Trophoblast cell (in vitro differentiated cells and primary cell): Measurements from ENCODE around the gene RUSF1.

Source experiments
- DNase-seq, 2 donors: peaks; one replicate each; pipeline ENCODE4 v3.0.0-alpha.2; 2016
- H2AFZ ChIP-seq: 2 replicates; pipeline ENCODE4 v1.6.1; 2013; ENCODE audit warnings: low read length, moderate library complexity, mild to moderate bottlenecking; ENCODE audit not compliant: insufficient read depth, poor library complexity
- H2AK5ac ChIP-seq: 2 replicates; pipeline ENCODE4 v1.6.1; 2013; ENCODE audit warnings: mild to moderate bottlenecking, low read length
- H2BK120ac ChIP-seq: 2 replicates; pipeline ENCODE4 v1.6.1; 2013; ENCODE audit warnings: low read length, mild to moderate bottlenecking, moderate library complexity; ENCODE audit not compliant: insufficient read depth, poor library complexity
- H2BK12ac ChIP-seq: 2 replicates; pipeline ENCODE4 v1.6.1; 2013; ENCODE audit warnings: mild to moderate bottlenecking, low read length, moderate library complexity
- H2BK5ac ChIP-seq: 2 replicates; pipeline ENCODE4 v1.6.1; 2013; ENCODE audit warnings: low read length, low read depth, moderate library complexity, mild to moderate bottlenecking; ENCODE audit not compliant: poor library complexity
- H3K14ac ChIP-seq: 2 replicates; pipeline ENCODE4 v1.6.1; 2013; ENCODE audit warnings: mild to moderate bottlenecking, low read length
- H3K18ac ChIP-seq: 2 replicates; pipeline ENCODE4 v1.6.1; 2013; ENCODE audit warnings: mild to moderate bottlenecking, low read length
- H3K23ac ChIP-seq: 2 replicates; pipeline ENCODE4 v1.6.1; 2013; ENCODE audit warnings: low read length
- H3K27ac ChIP-seq: 2 replicates; pipeline ENCODE4 v1.5.1; 2013; ENCODE audit warnings: low read depth, mild to moderate bottlenecking, inconsistent platforms, low read length, moderate library complexity
- H3K27me3 ChIP-seq: 2 replicates; pipeline ENCODE4 v1.6.1; 2013; ENCODE audit warnings: inconsistent platforms, mild to moderate bottlenecking, low read length, moderate library complexity; ENCODE audit not compliant: insufficient read depth
- H3K36me3 ChIP-seq, 2 experiments: 1 replicate in 1 of 2; 2 replicates in 1 of 2; pipeline ENCODE4 v1.6.1; 2013; ENCODE audit warnings: low read length in 2 of 2, mild to moderate bottlenecking in 2 of 2, moderate library complexity in 1 of 2; ENCODE audit not compliant: insufficient read depth in 2 of 2, control insufficient read depth in 1 of 2
- H3K4ac ChIP-seq: 2 replicates; pipeline ENCODE4 v1.6.1; 2013; ENCODE audit warnings: low read depth, mild to moderate bottlenecking, low read length, moderate library complexity
- H3K4me1 ChIP-seq, 2 experiments: 1 replicate in 1 of 2; 2 replicates in 1 of 2; pipeline ENCODE4 v1.6.1; 2013; ENCODE audit warnings: low read length in 2 of 2, mild to moderate bottlenecking in 2 of 2, moderate library complexity in 1 of 2; ENCODE audit not compliant: insufficient read depth in 2 of 2, control insufficient read depth in 1 of 2
- H3K4me2 ChIP-seq: 2 replicates; pipeline ENCODE4 v1.6.1; 2013; ENCODE audit warnings: inconsistent platforms, mild to moderate bottlenecking, low read length, moderate library complexity
- H3K4me3 ChIP-seq: 2 replicates; pipeline ENCODE4 v1.5.1; 2013; ENCODE audit warnings: mild to moderate bottlenecking, low read depth, low read length, inconsistent platforms
- H3K79me1 ChIP-seq: one replicate; pipeline ENCODE4 v1.6.1; 2013; ENCODE audit warnings: low read length
- H3K79me2 ChIP-seq: 2 replicates; pipeline ENCODE4 v1.6.1; 2013; ENCODE audit warnings: low read length, mild to moderate bottlenecking; ENCODE audit not compliant: control insufficient read depth, insufficient read depth, poor library complexity
- H3K9ac ChIP-seq: 2 replicates; pipeline ENCODE4 v1.6.1; 2013; ENCODE audit warnings: mild to moderate bottlenecking, low read length
- H3K9me3 ChIP-seq: 2 replicates; pipeline ENCODE4 v1.6.1; 2013; ENCODE audit warnings: low read depth, mild to moderate bottlenecking, control low read depth, inconsistent platforms, low read length; ENCODE audit not compliant: insufficient read depth
- H4K12ac ChIP-seq: 2 replicates; pipeline ENCODE4 v1.6.1; 2013; ENCODE audit warnings: low read depth, mild to moderate bottlenecking, low read length, moderate library complexity
- H4K8ac ChIP-seq: 2 replicates; pipeline ENCODE4 v1.6.1; 2013; ENCODE audit warnings: low read depth, mild to moderate bottlenecking, low read length, moderate library complexity
- H4K91ac ChIP-seq: one replicate; pipeline ENCODE4 v1.6.1; 2013; ENCODE audit warnings: low read depth, mild to moderate bottlenecking, low read length, moderate library complexity
- WGBS: extraction: QIAGEN DNeasy Blood & Tissue Kit; methylation state at CpG from one replicate; pipeline ENCODE4 v1.1.7; 2013; ENCODE audit warnings: missing lambda C conversion rate; ENCODE audit not compliant: insufficient read length, insufficient coverage; ENCODE audit errors: extremely low coverage; 5-methylcytosine and 5-hydroxymethylcytosine counted together

The RUSF1 gene

DNA sequence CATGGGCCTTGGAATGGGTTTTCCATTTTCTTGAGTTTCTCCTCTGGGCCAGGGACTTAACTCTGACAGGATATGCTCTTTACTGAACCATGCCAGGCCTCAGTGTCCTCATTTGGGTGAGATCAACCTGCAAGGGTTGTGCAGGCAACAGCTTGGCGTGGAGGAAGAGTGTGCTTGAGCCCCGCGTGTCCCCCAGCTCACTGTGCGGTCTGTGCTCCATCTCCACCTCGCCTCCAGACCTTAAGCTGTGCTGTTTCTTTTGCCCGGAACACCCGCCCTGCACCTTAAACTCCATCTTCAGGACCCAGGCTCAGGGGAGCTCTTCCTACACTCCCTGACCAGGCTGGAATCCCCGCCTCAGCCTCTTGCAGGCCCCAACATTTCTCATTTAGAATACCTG lies 9.7 kb downstream of the RUSF1 start:
- Histone ChIP-seq H2AFZ (no peak overlapping the region), H3K36me3 (peaks cover 25 to 50% of the 10 kb centered on the region in 2 experiments), H3K79me2 (no peaks in the 10 kb centered on the region), H3K4me2 (no peak overlapping the region), H3K9me3 (peaks cover 3% of the 10 kb centered on the region), H4K8ac (no peak overlapping the region), H3K27me3 (no peaks in the 10 kb centered on the region), H3K4me3 (no peak overlapping the region), H2AK5ac (no peak overlapping the region), H4K91ac (no peak overlapping the region), H3K23ac (no peak overlapping the region), H2BK12ac (no peak overlapping the region), H3K4me1 (peaks cover 0 to 5% of the 10 kb centered on the region in 2 experiments), H3K4ac (no peak overlapping the region), H2BK5ac (no peak overlapping the region), H3K79me1 (no peaks in the 10 kb centered on the region), H4K12ac (no peak overlapping the region), H3K27ac (no peak overlapping the region), H2BK120ac (no peak overlapping the region), H3K18ac (no peak overlapping the region), H3K9ac (no peak overlapping the region), H3K14ac (no peak overlapping the region)
- DNase-seq: no peak
- WGBS: no CpG with 5 or more reads among the region's 8 CpGs

DNA sequence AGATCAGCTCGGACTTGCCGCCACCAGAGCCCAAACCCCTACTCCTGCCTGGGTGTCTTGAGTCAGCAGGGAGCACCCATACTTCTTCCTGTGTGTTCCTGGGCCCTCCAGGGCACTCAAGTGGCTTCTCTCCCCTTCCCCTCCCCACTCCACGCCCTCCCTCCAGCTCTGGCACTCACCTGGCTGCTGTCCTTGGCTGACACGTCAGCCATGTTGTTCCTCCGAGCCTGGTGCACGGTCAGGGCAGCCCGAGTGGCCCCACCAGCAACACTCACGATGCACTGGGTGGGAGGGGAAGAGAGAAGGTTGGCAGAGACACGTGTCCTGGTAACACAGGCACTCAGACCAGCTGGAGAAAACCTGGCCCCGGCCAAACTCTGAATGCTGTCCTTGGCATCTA lies 11.5 kb downstream of the RUSF1 start:
- Histone ChIP-seq H3K27ac (no peak overlapping the region), H3K36me3 (peaks cover 40 to 68% of the 10 kb centered on the region in 2 experiments), H3K18ac (no peak overlapping the region), H2AFZ (no peak overlapping the region), H3K79me1 (no peaks in the 10 kb centered on the region), H2BK5ac (no peak overlapping the region), H3K4ac (no peak overlapping the region), H2BK120ac (no peak overlapping the region), H3K9me3 (peaks cover 3% of the 10 kb centered on the region), H4K8ac (no peak overlapping the region), H3K4me2 (no peak overlapping the region), H3K23ac (no peak overlapping the region), H3K27me3 (no peaks in the 10 kb centered on the region), H3K79me2 (no peaks in the 10 kb centered on the region), H2BK12ac (no peak overlapping the region), H2AK5ac (no peak overlapping the region), H3K4me1 (peaks cover 0 to 2% of the 10 kb centered on the region in 2 experiments), H3K4me3 (no peak overlapping the region), H4K91ac (no peak overlapping the region), H3K14ac (no peak overlapping the region), H3K9ac (no peak overlapping the region), H4K12ac (no peak overlapping the region)
- WGBS: no CpG with 5 or more reads among the region's 10 CpGs
- DNase-seq: no peak

DNA sequence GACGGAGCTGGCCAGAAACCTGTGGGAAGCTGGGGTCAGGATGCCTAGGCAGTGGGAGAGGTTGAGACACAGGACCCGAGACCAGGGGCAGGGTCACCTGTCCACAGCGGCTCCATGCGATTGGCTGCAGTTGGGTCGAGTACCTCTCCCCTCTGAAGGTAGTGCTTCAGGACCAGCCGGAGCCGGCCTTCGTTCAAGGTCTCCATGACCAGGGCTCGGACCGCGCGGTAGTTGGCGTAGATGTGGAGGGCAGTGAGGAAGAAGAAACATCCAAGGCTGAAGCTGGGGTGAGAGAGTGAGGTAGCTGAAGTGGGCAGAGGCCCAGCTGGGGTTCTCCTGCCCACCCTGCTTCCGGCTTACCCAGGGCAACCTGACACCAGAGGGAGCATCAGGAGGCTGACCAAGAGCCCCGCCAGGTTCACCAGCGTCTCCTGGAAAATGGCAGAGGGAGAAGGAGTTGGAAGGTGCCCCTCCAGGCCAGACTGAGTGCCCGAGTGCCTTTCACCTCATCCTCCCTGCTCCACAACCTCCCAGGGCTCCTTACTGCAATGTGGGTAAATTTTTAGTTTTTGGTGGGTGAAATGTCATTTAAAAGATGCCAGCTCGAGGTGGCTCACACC lies 14.6 kb downstream of the RUSF1 start:
- H3K4me1 ChIP-seq: no peaks in the 10 kb centered on the region
- no peak overlapping the region for H2BK5ac ChIP-seq
- no peak overlapping the region for H2BK12ac ChIP-seq
- H2AFZ ChIP-seq: no peak overlapping the region
- peaks cover 46 to 66% of the 10 kb centered on the region in 2 experiments for H3K36me3 ChIP-seq
- H3K4me3 ChIP-seq: no peak overlapping the region
- H3K9me3 ChIP-seq: peaks cover 9% of the 10 kb centered on the region
- H3K4ac ChIP-seq: no peak overlapping the region
- H2AK5ac ChIP-seq: no peak overlapping the region
- DNase-seq: no peak
- no peak overlapping the region for H4K91ac ChIP-seq
- no peak overlapping the region for H3K23ac ChIP-seq
- no peak overlapping the region for H3K9ac ChIP-seq
- peaks cover 7% of the 10 kb centered on the region for H3K27me3 ChIP-seq
- no peak overlapping the region for H3K4me2 ChIP-seq
- H3K27ac ChIP-seq: no peak overlapping the region
- no peaks in the 10 kb centered on the region for H3K79me2 ChIP-seq
- no peak overlapping the region for H2BK120ac ChIP-seq
- no CpG with 5 or more reads among the region's 18 CpGs for WGBS
- no peak overlapping the region for H4K8ac ChIP-seq
- H4K12ac ChIP-seq: no peak overlapping the region
- no peak overlapping the region for H3K14ac ChIP-seq
- H3K18ac ChIP-seq: no peak overlapping the region
- no peaks in the 10 kb centered on the region for H3K79me1 ChIP-seq

DNA sequence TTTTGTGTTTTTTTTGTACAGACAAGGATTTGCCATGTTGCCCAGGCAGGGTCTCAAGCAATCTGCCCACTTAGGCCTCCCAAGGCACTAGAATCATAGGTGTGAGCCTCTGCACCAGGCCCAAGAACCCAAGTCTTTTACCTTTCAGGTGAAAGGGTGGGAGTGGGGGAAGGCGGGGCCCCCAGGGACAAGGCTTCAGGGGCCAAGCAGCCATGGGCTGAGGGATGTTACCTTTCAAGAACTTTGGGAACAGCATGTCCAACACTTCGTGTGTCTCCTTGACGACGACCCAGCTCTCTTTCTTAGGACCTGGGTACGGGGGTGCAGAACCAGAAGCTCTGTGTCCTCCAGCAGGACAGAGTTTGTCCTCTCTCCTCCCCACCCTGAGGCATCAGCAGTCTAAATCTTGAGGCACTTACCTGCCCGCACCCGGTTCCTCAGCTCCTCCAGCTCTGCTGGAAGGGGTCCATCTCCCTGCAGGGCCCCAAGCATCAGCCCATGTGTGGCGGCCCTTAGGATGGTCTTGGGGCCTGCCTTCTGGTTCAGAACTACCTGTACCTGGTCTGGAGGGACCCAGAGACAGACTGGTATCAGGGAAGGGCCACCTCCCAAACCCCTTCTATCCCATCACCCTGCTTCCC lies 16.3 kb downstream of the RUSF1 start:
- Histone ChIP-seq H2BK12ac (no peak overlapping the region), H3K36me3 (peaks cover 44 to 57% of the 10 kb centered on the region in 2 experiments), H4K91ac (no peak overlapping the region), H3K4me3 (no peak overlapping the region), H3K18ac (no peak overlapping the region), H2AK5ac (no peak overlapping the region), H3K4me1 (peaks cover 7 to 14% of the 10 kb centered on the region in 2 experiments), H3K79me2 (no peaks in the 10 kb centered on the region), H4K12ac (no peak overlapping the region), H3K9me3 (peaks cover 12% of the 10 kb centered on the region), H3K23ac (no peak overlapping the region), H3K9ac (no peak overlapping the region), H3K14ac (no peak overlapping the region), H2BK5ac (no peak overlapping the region), H3K4ac (no peak overlapping the region), H3K79me1 (no peaks in the 10 kb centered on the region), H2BK120ac (no peak overlapping the region), H2AFZ (no peak overlapping the region), H3K27ac (no peak overlapping the region), H3K27me3 (peaks cover 25% of the 10 kb centered on the region), H3K4me2 (no peak overlapping the region), H4K8ac (no peak overlapping the region)
- no peak for DNase-seq
- no CpG with 5 or more reads among the region's 8 CpGs for WGBS
